ENCODE results near the gene LAIR1.

GRCh38 chr19:54309811-54310210, 54.9 kb downstream of the LAIR1 start:
- TF ChIP-seq CTCF (IDR thresholded peaks at IDR 0.05), result no peak
- TF ChIP-seq POLR2A (IDR thresholded peaks at IDR 0.05), result no peak

Measured in adrenal gland (tissue), 5 donors.